Liver (tissue), 3 donors: ENCODE results near the gene MBOAT1.

Experiments used
- EGR1 ChIP-seq, 2 donors: IDR thresholded peaks; 2 replicates each; pipeline ENCODE4 v1.6.1; 2016 to 2018; ENCODE audit warnings: antibody characterized with exemption in 2 of 2, low read depth in 2 of 2
- GABPA ChIP-seq, 2 donors: IDR thresholded peaks in 1 of 2; conservative IDR thresholded peaks in 1 of 2; 2 replicates each; pipeline ENCODE4 v1.6.1; 2016; ENCODE audit warnings: antibody characterized with exemption in 2 of 2, mild to moderate bottlenecking in 1 of 2, moderate library complexity in 1 of 2
- SP1 ChIP-seq: IDR thresholded peaks from 2 replicates; pipeline ENCODE4 v1.6.1; 2018; ENCODE audit warnings: antibody characterized with exemption, mild to moderate bottlenecking
- TF ChIP-seq, protein P1 (sequence below): fragments of 150-350 bp; IDR thresholded peaks from 2 replicates; pipeline ENCODE4 v1.5.1; 2017; ENCODE audit warnings: improper control_type of control experiment, low read depth, low read length; ENCODE audit not compliant: missing input control
- TF ChIP-seq, protein P2 (sequence below): IDR thresholded peaks from 2 replicates; pipeline ENCODE4 v1.6.1; 2016; ENCODE audit warnings: antibody characterized with exemption
- donor health status: healthy.
- donor health status: healthy.

DNA sequence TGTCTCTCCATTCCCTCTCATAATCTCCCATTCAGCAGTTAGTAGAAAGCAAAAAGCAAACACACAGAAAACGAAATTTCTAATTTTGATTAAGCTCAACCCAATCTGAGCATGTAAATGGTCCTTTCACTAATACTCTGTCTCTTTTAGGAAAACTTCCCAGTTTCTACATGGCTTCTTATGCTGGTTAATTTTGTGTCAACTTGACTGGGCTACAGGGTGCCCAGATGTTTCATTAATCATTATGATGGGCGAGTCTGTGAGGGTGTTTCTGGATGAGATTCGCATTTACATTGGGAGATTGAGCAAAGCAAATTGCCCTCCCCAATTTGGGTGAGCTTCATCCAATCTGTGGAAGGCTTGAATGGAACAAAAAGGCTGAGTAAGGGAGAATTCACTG lies 142.2 kb downstream of the MBOAT1 start:
- TF ChIP-seq, protein P1, sequence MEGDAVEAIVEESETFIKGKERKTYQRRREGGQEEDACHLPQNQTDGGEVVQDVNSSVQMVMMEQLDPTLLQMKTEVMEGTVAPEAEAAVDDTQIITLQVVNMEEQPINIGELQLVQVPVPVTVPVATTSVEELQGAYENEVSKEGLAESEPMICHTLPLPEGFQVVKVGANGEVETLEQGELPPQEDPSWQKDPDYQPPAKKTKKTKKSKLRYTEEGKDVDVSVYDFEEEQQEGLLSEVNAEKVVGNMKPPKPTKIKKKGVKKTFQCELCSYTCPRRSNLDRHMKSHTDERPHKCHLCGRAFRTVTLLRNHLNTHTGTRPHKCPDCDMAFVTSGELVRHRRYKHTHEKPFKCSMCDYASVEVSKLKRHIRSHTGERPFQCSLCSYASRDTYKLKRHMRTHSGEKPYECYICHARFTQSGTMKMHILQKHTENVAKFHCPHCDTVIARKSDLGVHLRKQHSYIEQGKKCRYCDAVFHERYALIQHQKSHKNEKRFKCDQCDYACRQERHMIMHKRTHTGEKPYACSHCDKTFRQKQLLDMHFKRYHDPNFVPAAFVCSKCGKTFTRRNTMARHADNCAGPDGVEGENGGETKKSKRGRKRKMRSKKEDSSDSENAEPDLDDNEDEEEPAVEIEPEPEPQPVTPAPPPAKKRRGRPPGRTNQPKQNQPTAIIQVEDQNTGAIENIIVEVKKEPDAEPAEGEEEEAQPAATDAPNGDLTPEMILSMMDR: no peak
- TF ChIP-seq SP1 (no peak), GABPA (IDR thresholded peaks at IDR 0.05 in 1 of 2, conservative IDR thresholded peaks at IDR 0.05 in 1 of 2) (no peak), EGR1 (IDR thresholded peaks at IDR 0.05; ENCODE audit: low read depth in 2 of 2) (no peak)
- TF ChIP-seq, protein P2, sequence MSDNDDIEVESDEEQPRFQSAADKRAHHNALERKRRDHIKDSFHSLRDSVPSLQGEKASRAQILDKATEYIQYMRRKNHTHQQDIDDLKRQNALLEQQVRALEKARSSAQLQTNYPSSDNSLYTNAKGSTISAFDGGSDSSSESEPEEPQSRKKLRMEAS: no peak
